Astrocyte (in vitro differentiated cells and primary cell): Measurements from ENCODE around the gene HMX1. TPM values are rescaled to one million over a fixed set of nuclear protein-coding genes. Genes with fewer than 3 reads are reported as not detected.

Experiments used
- DNase-seq: peaks from one replicate; pipeline ENCODE4 v3.0.0-alpha.2; 2010; ENCODE audit warnings: low read depth
- FAIRE-seq: peaks from 2 replicates; lab custom pipeline; 2011; peaks lifted over from hg19 to GRCh38; lab: Jason Lieb, UNC
- H2AFZ ChIP-seq: 2 replicates; pipeline ENCODE4 v1.6.0; 2012; ENCODE audit warnings: low read depth, low read length, inconsistent platforms
- H3K27ac ChIP-seq: 2 replicates; pipeline ENCODE4 v1.5.1; 2011; ENCODE audit warnings: low read depth, low read length, inconsistent platforms
- H3K27me3 ChIP-seq: 2 replicates; pipeline ENCODE4 v1.6.0; 2011; ENCODE audit warnings: low read length, inconsistent platforms; ENCODE audit not compliant: insufficient read depth
- H3K36me3 ChIP-seq: 2 replicates; pipeline ENCODE4 v1.5.1; 2011; ENCODE audit warnings: low read length, inconsistent platforms; ENCODE audit not compliant: insufficient read depth
- H3K4me1 ChIP-seq: 2 replicates; pipeline ENCODE4 v1.5.1; 2011; ENCODE audit warnings: low read length, inconsistent platforms; ENCODE audit not compliant: insufficient read depth
- H3K4me2 ChIP-seq: 2 replicates; pipeline ENCODE4 v1.6.0; 2012; ENCODE audit warnings: low read length, inconsistent platforms
- H3K4me3 ChIP-seq: 2 replicates; pipeline ENCODE4 v1.5.1; 2011; ENCODE audit warnings: low read depth, mild to moderate bottlenecking, low read length, inconsistent platforms; ENCODE audit not compliant: insufficient read depth
- H3K79me2 ChIP-seq: 2 replicates; pipeline ENCODE4 v1.6.0; 2012; ENCODE audit warnings: mild to moderate bottlenecking, low read length, inconsistent platforms; ENCODE audit not compliant: insufficient read depth
- H3K9ac ChIP-seq: 2 replicates; pipeline ENCODE4 v1.6.0; 2012; ENCODE audit warnings: mild to moderate bottlenecking, low read length, inconsistent platforms
- H3K9me3 ChIP-seq: 2 replicates; pipeline ENCODE4 v1.5.1; 2012; ENCODE audit warnings: low read depth, mild to moderate bottlenecking, low read length, inconsistent platforms; ENCODE audit not compliant: insufficient read depth
- H4K20me1 ChIP-seq: 2 replicates; pipeline ENCODE4 v1.6.0; 2012; ENCODE audit warnings: low read length, inconsistent platforms; ENCODE audit not compliant: insufficient read depth
- H3K27ac Mint-ChIP-seq: one replicate; pipeline ENCODE4 v1.8.0; 2021; ENCODE audit warnings: mild to moderate bottlenecking, mixed read lengths; ENCODE audit not compliant: unreplicated experiment
- H3K27me3 Mint-ChIP-seq: one replicate; pipeline ENCODE4 v1.8.0; 2021; ENCODE audit warnings: low read depth, mixed read lengths; ENCODE audit not compliant: unreplicated experiment
- H3K36me3 Mint-ChIP-seq: one replicate; pipeline ENCODE4 v1.8.0; 2021; ENCODE audit warnings: low read depth, mixed read lengths; ENCODE audit not compliant: unreplicated experiment
- H3K4me1 Mint-ChIP-seq: one replicate; pipeline ENCODE4 v1.8.0; 2021; ENCODE audit warnings: low read depth, mixed read lengths; ENCODE audit not compliant: unreplicated experiment
- H3K4me3 Mint-ChIP-seq: one replicate; pipeline ENCODE4 v1.8.0; 2021; ENCODE audit warnings: mild to moderate bottlenecking, moderate library complexity, mixed read lengths; ENCODE audit not compliant: unreplicated experiment
- H3K9me3 Mint-ChIP-seq: one replicate; pipeline ENCODE4 v1.8.0; 2021; ENCODE audit warnings: mild to moderate bottlenecking, mixed read lengths; ENCODE audit not compliant: unreplicated experiment
- EZH2 ChIP-seq: IDR thresholded peaks from 2 replicates; pipeline ENCODE4 v1.6.1; 2012; ENCODE audit warnings: mild to moderate bottlenecking, low read length, inconsistent platforms; ENCODE audit not compliant: insufficient read depth
- total RNA-seq: library from RNA; stranded (reverse); gene quantifications from 2 replicates; pipeline ENCODE4 v1.2.1, GENCODE V29; 2021
- TF ChIP-seq, protein P1 (sequence below): IDR thresholded peaks from 2 replicates; pipeline ENCODE4 v1.5.1; 2011; ENCODE audit warnings: low read depth, mild to moderate bottlenecking, inconsistent platforms, low read length, moderate library complexity; ENCODE audit not compliant: insufficient read depth

The HMX1 gene
- total RNA-seq, 1 donor from 2014 or later, result 0.25 TPM

DNA sequence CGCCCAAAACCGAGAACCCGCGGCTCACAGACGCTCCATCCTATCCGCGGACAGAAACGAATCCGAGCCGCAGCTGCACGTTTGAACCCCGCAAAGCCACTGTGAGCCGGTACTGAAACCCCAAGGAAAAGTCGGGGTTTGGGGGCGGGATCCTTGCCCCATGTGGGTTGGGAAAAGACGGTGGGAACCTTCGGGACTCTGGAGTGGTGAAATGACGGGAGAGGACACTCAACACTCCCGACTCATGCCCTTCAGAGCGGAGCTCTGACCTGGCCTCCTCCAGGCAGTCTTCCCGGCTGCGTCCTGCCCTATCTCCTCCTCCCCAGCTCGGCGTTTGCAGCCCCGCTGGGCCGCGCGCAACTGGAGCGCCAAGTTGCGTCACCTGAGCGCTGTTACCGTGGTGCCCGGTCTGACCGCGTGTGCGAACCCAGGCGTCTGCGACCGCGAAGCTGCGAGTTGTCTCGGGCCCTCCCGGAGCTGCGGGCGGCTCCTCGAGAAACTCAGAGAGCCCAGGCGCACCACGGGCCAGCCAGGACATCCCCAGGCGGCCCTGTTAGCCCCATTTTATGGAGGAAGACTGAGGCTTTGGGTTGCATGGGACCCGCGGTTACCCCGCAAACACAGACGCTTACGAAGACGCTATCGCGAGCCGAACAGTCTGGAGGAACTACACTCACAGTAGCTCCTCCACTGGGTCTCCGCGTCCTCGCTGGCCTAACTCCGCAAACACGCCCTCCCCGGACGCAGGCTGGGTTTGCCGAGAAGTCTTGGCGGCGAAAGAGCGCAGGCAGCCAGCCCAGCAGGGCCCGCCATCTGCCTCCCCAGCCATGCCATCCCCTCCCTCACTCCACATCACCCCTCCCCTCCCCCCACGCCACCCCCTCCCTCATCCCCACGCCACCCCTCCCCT, 20.3 kb upstream of the HMX1 start:
- no peak overlapping the region for H3K4me3 Mint-ChIP-seq

DNA sequence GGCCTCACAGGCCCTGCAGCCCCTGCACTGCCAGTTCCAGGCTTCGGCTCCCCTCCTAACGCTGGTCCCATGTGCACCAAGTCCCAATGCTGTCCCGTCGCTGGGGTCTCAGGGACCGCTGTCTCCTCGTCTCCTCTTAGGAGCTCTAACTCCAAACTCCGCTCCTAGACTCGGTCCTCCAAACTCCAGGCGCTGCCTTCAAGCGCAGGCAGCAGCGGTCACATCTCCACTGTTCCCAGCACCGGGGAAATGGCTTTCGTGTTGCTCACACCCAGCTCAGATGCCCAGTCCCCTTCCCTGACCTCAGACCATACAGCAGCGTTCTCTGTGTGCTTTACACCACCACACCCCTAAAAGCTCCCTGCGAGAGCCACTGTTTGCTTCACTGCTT, 19.6 kb upstream of the HMX1 start:
- peaks cover 70% of the 10 kb centered on the region for H3K27me3 Mint-ChIP-seq
- peaks cover 6% of the 10 kb centered on the region for H3K9me3 Mint-ChIP-seq
- no peak overlapping the region for H3K9ac ChIP-seq
- H4K20me1 ChIP-seq, result no peaks in the 10 kb centered on the region
- peak overlapping the region; percentile 69 for H3K27ac Mint-ChIP-seq
- no peak overlapping the region for H3K27ac ChIP-seq
- no peak for FAIRE-seq
- H3K4me1 ChIP-seq, result no peaks in the 10 kb centered on the region
- no peak for TF ChIP-seq EZH2
- TF ChIP-seq, protein P1, sequence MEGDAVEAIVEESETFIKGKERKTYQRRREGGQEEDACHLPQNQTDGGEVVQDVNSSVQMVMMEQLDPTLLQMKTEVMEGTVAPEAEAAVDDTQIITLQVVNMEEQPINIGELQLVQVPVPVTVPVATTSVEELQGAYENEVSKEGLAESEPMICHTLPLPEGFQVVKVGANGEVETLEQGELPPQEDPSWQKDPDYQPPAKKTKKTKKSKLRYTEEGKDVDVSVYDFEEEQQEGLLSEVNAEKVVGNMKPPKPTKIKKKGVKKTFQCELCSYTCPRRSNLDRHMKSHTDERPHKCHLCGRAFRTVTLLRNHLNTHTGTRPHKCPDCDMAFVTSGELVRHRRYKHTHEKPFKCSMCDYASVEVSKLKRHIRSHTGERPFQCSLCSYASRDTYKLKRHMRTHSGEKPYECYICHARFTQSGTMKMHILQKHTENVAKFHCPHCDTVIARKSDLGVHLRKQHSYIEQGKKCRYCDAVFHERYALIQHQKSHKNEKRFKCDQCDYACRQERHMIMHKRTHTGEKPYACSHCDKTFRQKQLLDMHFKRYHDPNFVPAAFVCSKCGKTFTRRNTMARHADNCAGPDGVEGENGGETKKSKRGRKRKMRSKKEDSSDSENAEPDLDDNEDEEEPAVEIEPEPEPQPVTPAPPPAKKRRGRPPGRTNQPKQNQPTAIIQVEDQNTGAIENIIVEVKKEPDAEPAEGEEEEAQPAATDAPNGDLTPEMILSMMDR, result no peak
- DNase-seq, result no peak
- no peak overlapping the region for H3K4me3 ChIP-seq
- peaks cover 3% of the 10 kb centered on the region for H3K36me3 Mint-ChIP-seq
- peaks cover 42% of the 10 kb centered on the region for H3K27me3 ChIP-seq
- H3K36me3 ChIP-seq, result no peaks in the 10 kb centered on the region
- H3K4me1 Mint-ChIP-seq, result no peaks in the 10 kb centered on the region
- H2AFZ ChIP-seq, result no peak overlapping the region
- no peaks in the 10 kb centered on the region for H3K79me2 ChIP-seq
- no peak overlapping the region for H3K4me2 ChIP-seq
- H3K4me3 Mint-ChIP-seq, result no peak overlapping the region
- no peaks in the 10 kb centered on the region for H3K9me3 ChIP-seq

More for the DNA sequence above, 20.3 kb upstream of the HMX1 start:
- DNase-seq (no peak), FAIRE-seq (no peak)
- Histone ChIP-seq H3K79me2 (no peaks in the 10 kb centered on the region), H3K27ac (no peak overlapping the region), H4K20me1 (no peaks in the 10 kb centered on the region), H3K27me3 (peaks cover 42% of the 10 kb centered on the region), H3K4me2 (no peak overlapping the region), H3K4me1 (no peaks in the 10 kb centered on the region), H3K9ac (no peak overlapping the region), H3K9me3 (no peaks in the 10 kb centered on the region), H3K4me3 (no peak overlapping the region), H2AFZ (no peak overlapping the region), H3K36me3 (no peaks in the 10 kb centered on the region)
- no peaks in the 10 kb centered on the region for H3K4me1 Mint-ChIP-seq
- H3K36me3 Mint-ChIP-seq, result peaks cover 3% of the 10 kb centered on the region
- TF ChIP-seq, protein P1, result no peak
- H3K27ac Mint-ChIP-seq, result peak overlapping the region; percentile 69
- peaks cover 6% of the 10 kb centered on the region for H3K9me3 Mint-ChIP-seq
- peaks cover 70% of the 10 kb centered on the region for H3K27me3 Mint-ChIP-seq

DNA sequence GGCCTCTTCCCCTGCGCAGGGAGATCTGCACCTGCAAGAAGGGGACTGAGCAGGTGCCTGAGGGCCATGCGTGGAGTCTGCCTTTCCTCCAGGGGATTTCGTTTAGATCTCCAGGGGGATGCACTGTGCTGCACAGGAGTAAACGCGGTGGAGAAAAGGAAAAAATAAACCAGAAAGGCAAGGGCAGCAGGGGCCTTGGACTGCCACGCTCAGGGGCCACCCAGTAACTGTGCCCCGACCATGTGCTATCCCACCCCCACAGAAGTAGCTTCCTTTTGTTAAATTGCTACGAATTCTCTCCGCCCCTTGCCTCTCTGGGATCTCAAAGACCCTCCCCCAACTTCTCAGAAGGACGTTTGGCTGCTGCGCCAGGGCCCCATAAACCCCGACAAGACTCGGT, 17.2 kb upstream of the HMX1 start:
- Mint-ChIP-seq H3K4me3 (no peak overlapping the region), H3K9me3 (peaks cover 6% of the 10 kb centered on the region), H3K27me3 (peaks cover 80% of the 10 kb centered on the region), H3K27ac (no peak overlapping the region), H3K4me1 (no peaks in the 10 kb centered on the region), H3K36me3 (peaks cover 3% of the 10 kb centered on the region)
- Histone ChIP-seq H4K20me1 (no peaks in the 10 kb centered on the region), H2AFZ (no peak overlapping the region), H3K9me3 (no peaks in the 10 kb centered on the region), H3K79me2 (no peaks in the 10 kb centered on the region), H3K4me1 (no peaks in the 10 kb centered on the region), H3K4me3 (no peak overlapping the region), H3K27ac (no peak overlapping the region), H3K36me3 (no peaks in the 10 kb centered on the region), H3K27me3 (peaks cover 37% of the 10 kb centered on the region), H3K9ac (no peak overlapping the region), H3K4me2 (no peak overlapping the region)
- TF ChIP-seq, protein P1, result no peak
- no peak for TF ChIP-seq EZH2
- no peak for DNase-seq
- no peak for FAIRE-seq
